AG09309 (cell line): ENCODE measurements around the gene HRH3.

Experiments
- DNase-seq: peaks from one replicate; pipeline ENCODE4 v3.0.0-alpha.2; 2010; ENCODE audit warnings: low read depth
- H3K4me3 ChIP-seq: 2 replicates; pipeline ENCODE4 v1.5.1; 2011; ENCODE audit warnings: mild to moderate bottlenecking, low read depth, low read length, moderate library complexity; ENCODE audit not compliant: control insufficient read depth
- CTCF ChIP-seq: IDR thresholded peaks from 2 replicates; pipeline ENCODE4 v1.5.1; 2011; ENCODE audit warnings: mild to moderate bottlenecking, low read depth, low read length, inconsistent platforms; ENCODE audit not compliant: insufficient read depth, control insufficient read depth; ENCODE audit errors: missing control alignments

The HRH3 gene

GRCh38 chr20:62217913-62218773 is 1.9 kb downstream of the HRH3 start:
- no peak overlapping the region for H3K4me3 ChIP-seq
- no peak for TF ChIP-seq CTCF
- DNase-seq, result no peak

- no peak overlapping the region for H3K4me3 ChIP-seq
- no peak for DNase-seq
- TF ChIP-seq CTCF, result no peak
Observed at GRCh38 chr20:62216636-62217566, 3.2 kb downstream of the HRH3 start.

GRCh38 chr20:62215991-62216635 is 4.0 kb downstream of the HRH3 start:
- TF ChIP-seq CTCF, result no peak
- DNase-seq, result no peak
- no peak overlapping the region for H3K4me3 ChIP-seq

- no peak for DNase-seq
- H3K4me3 ChIP-seq, result no peak overlapping the region
- no peak for TF ChIP-seq CTCF
Observed at GRCh38 chr20:62215020-62215990, 4.8 kb downstream of the HRH3 start.

GRCh38 chr20:62214067-62214466 is 6.0 kb downstream of the HRH3 start:
- TF ChIP-seq CTCF, result no peak
- DNase-seq, result no peak
- H3K4me3 ChIP-seq, result no peak overlapping the region
